Smooth muscle cell (in vitro differentiated cells): ENCODE measurements around the gene AMOTL1. TPM values are rescaled to one million over a fixed set of nuclear protein-coding genes. Genes with fewer than 3 reads are reported as not detected.

ENCODE experiments used
- DNase-seq: peaks from one replicate; lab custom pipeline; 2025; ENCODE audit not compliant: unreplicated experiment; lab: John Stamatoyannopoulos, UW
- H2AFZ ChIP-seq: fragments of 200-600 bp; sonication (generic); 2 replicates; pipeline ENCODE4 v1.6.0; 2016; ENCODE audit warnings: antibody characterized with exemption, low read depth, mild to moderate bottlenecking
- H3F3A ChIP-seq: fragments of 200-600 bp; sonication (generic); 2 replicates; pipeline ENCODE4 v1.6.0; 2017; ENCODE audit warnings: antibody characterized with exemption, low read depth
- H3K27ac ChIP-seq: fragments of 200-600 bp; sonication (generic); 2 replicates; pipeline ENCODE4 v1.5.1; 2016; ENCODE audit warnings: low read depth, mild to moderate bottlenecking
- H3K27me3 ChIP-seq: fragments of 200-600 bp; sonication (generic); 2 replicates; pipeline ENCODE4 v1.6.1; 2016; ENCODE audit warnings: low read depth, mild to moderate bottlenecking
- H3K36me3 ChIP-seq: fragments of 200-600 bp; sonication (generic); 2 replicates; pipeline ENCODE4 v1.5.1; 2016; ENCODE audit warnings: low read depth
- H3K4me1 ChIP-seq: fragments of 200-600 bp; sonication (generic); 2 replicates; pipeline ENCODE4 v1.5.1; 2016; ENCODE audit warnings: low read depth
- H3K4me2 ChIP-seq: fragments of 200-600 bp; sonication (generic); 2 replicates; pipeline ENCODE4 v1.6.0; 2016; ENCODE audit warnings: mild to moderate bottlenecking
- H3K4me3 ChIP-seq: fragments of 200-600 bp; sonication (generic); 2 replicates; pipeline ENCODE4 v1.5.1; 2016; ENCODE audit warnings: mild to moderate bottlenecking
- H3K79me2 ChIP-seq: fragments of 200-600 bp; sonication (generic); 2 replicates; pipeline ENCODE4 v1.6.0; 2016; ENCODE audit warnings: low read depth, mild to moderate bottlenecking
- H3K9ac ChIP-seq: fragments of 200-600 bp; sonication (generic); 2 replicates; pipeline ENCODE4 v1.6.0; 2016; ENCODE audit warnings: low read depth
- H3K9me3 ChIP-seq: fragments of 200-600 bp; sonication (generic); replicated peaks from 2 replicates; pipeline ENCODE4 v1.5.1; 2016; ENCODE audit warnings: low read depth
- H4K20me1 ChIP-seq: fragments of 200-600 bp; sonication (generic); 2 replicates; pipeline ENCODE4 v1.6.0; 2016; ENCODE audit warnings: low read depth
- WGBS: methylation state at CpG from one replicate; pipeline ENCODE4 v1.1.7; 2016; ENCODE audit warnings: low lambda C conversion rate; 5-methylcytosine and 5-hydroxymethylcytosine counted together
- polyA plus RNA-seq: library from polyadenylated mRNA; unstranded; fragments of >200 nt; fragmentation: Nextera tagmentation; extraction: Ambion mirVana; gene quantifications from 2 replicates; pipeline ENCODE4 v1.2.1, GENCODE V29; 2016
- total RNA-seq: library from RNA; depleted of rRNA; stranded (reverse); fragments of >200 nt; gene quantifications from 2 replicates; pipeline ENCODE4 v1.2.3, GENCODE V29; 2014
- TF ChIP-seq, protein P1 (sequence below): fragments of 200-600 bp; sonication (generic); IDR thresholded peaks from 2 replicates; pipeline ENCODE4 v1.5.1; 2017; ENCODE audit warnings: borderline replicate concordance, mild to moderate bottlenecking, antibody characterized with exemption; ENCODE audit not compliant: insufficient read depth, poor library complexity, severe bottlenecking

The AMOTL1 gene
- total and polyA plus RNA-seq, 2 experiments from 2014 or later: 23.4 to 61.0 TPM

DNA sequence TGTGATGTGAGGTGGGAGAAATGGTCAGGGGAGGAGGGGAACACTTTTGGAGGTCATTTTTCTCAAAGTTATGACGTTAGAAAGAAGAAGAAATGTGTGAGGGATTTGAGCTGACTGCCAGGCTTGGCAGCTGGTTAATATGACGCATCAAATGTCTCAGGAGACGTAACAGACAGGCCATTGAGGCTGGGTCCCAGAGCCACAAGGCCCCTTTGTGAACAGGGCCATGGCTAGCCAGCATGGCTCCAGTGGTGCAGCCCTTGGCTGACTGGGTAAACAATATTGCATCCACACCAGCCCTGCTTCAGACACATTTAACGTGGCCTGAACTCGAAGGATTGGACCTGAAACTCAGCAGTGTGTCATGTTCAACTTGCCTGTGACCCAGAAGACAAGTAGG is 34.3 kb downstream of the AMOTL1 start:
- Histone ChIP-seq H3K9ac (no peak overlapping the region), H4K20me1 (peaks cover 96% of the 10 kb centered on the region), H3F3A (peaks cover 32% of the 10 kb centered on the region), H2AFZ (no peak overlapping the region), H3K27ac (no peak overlapping the region), H3K27me3 (no peaks in the 10 kb centered on the region), H3K9me3 (no peaks in the 10 kb centered on the region), H3K4me2 (no peak overlapping the region), H3K4me3 (no peak overlapping the region), H3K4me1 (no peaks in the 10 kb centered on the region), H3K79me2 (peaks cover 96% of the 10 kb centered on the region), H3K36me3 (peaks cover 14% of the 10 kb centered on the region)
- DNase-seq: no peak
- TF ChIP-seq, protein P1, sequence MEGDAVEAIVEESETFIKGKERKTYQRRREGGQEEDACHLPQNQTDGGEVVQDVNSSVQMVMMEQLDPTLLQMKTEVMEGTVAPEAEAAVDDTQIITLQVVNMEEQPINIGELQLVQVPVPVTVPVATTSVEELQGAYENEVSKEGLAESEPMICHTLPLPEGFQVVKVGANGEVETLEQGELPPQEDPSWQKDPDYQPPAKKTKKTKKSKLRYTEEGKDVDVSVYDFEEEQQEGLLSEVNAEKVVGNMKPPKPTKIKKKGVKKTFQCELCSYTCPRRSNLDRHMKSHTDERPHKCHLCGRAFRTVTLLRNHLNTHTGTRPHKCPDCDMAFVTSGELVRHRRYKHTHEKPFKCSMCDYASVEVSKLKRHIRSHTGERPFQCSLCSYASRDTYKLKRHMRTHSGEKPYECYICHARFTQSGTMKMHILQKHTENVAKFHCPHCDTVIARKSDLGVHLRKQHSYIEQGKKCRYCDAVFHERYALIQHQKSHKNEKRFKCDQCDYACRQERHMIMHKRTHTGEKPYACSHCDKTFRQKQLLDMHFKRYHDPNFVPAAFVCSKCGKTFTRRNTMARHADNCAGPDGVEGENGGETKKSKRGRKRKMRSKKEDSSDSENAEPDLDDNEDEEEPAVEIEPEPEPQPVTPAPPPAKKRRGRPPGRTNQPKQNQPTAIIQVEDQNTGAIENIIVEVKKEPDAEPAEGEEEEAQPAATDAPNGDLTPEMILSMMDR: no peak
- 98% methylated on average over 5 of the region's 5 CpGs for WGBS

DNA sequence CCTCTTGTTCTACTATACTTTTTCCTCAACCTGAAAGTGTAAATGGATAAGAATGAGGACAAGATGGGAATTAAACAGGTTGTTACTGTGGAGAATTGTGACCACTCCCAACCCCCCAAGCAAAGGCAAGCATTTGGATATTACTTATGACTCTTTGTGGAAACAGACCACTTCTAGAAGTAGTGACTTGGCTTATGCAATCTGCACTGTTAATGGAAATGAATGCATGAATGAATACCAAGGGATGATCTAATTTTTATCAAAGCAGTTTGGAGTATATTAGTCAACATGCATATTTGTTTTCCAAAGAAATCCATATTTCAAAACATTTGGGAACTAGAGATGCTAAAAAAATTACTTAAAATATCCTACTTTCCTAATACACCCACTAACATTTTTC is 35.3 kb downstream of the AMOTL1 start:
- Histone ChIP-seq H3K9me3 (no peaks in the 10 kb centered on the region), H3K79me2 (peaks cover 90% of the 10 kb centered on the region), H3K4me2 (no peak overlapping the region), H3K36me3 (peaks cover 14% of the 10 kb centered on the region), H4K20me1 (peaks cover 90% of the 10 kb centered on the region), H3K9ac (no peak overlapping the region), H3K4me1 (no peaks in the 10 kb centered on the region), H3F3A (peaks cover 33% of the 10 kb centered on the region), H2AFZ (no peak overlapping the region), H3K4me3 (no peak overlapping the region), H3K27me3 (no peaks in the 10 kb centered on the region), H3K27ac (no peak overlapping the region)
- TF ChIP-seq, protein P1: no peak
- DNase-seq: no peak

DNA sequence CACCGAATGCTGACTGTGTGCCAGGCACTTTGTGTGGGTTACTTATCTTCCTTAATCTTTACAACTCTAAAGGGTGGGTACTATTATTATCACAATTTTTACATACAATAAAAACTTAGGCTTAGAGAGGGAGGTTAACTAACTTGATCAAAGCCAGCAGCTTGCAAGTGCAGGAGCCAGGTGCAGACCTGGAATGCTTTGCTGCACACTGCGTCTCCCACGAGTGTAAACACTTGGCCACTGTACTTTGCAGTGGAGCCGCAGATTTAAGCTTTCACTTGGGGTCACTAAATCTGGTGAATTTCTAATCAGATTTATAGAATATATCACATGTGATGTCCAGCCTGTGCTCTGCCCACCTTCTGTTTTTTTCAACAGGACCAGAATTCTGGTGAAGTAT is 36.7 kb downstream of the AMOTL1 start:
- H3K4me1 ChIP-seq: no peaks in the 10 kb centered on the region

GRCh38 chr11:94806014-94806413 is 37.9 kb downstream of the AMOTL1 start:
- H3K27ac ChIP-seq: peak overlapping the region; percentile 62
- no peaks in the 10 kb centered on the region for H3K27me3 ChIP-seq
- no peak overlapping the region for H3K4me2 ChIP-seq
- H4K20me1 ChIP-seq: peaks cover 66% of the 10 kb centered on the region
- TF ChIP-seq, protein P1: no peak
- 90% methylated on average over 1 of the region's 1 CpG for WGBS
- no peak overlapping the region for H3K4me3 ChIP-seq
- no peak for DNase-seq
- peaks cover 41% of the 10 kb centered on the region for H3F3A ChIP-seq
- H3K79me2 ChIP-seq: peaks cover 82% of the 10 kb centered on the region
- no peaks in the 10 kb centered on the region for H3K4me1 ChIP-seq
- H2AFZ ChIP-seq: no peak overlapping the region
- H3K36me3 ChIP-seq: peaks cover 3% of the 10 kb centered on the region
- no peak overlapping the region for H3K9ac ChIP-seq
- H3K9me3 ChIP-seq: no peaks in the 10 kb centered on the region

More for the DNA sequence above, 36.7 kb downstream of the AMOTL1 start:
- peak overlapping the region; percentile 62 for H3K27ac ChIP-seq
- no peaks in the 10 kb centered on the region for H3K9me3 ChIP-seq
- H3K27me3 ChIP-seq: no peaks in the 10 kb centered on the region
- H3K36me3 ChIP-seq: peaks cover 11% of the 10 kb centered on the region
- H3K9ac ChIP-seq: no peak overlapping the region
- 79% methylated on average over 4 of the region's 4 CpGs for WGBS
- H3F3A ChIP-seq: peaks cover 38% of the 10 kb centered on the region
- no peak overlapping the region for H3K4me3 ChIP-seq
- peaks cover 82% of the 10 kb centered on the region for H3K79me2 ChIP-seq
- no peak for DNase-seq
- no peak overlapping the region for H2AFZ ChIP-seq
- H3K4me2 ChIP-seq: peak overlapping the region; percentile 5
- H4K20me1 ChIP-seq: peaks cover 77% of the 10 kb centered on the region
- TF ChIP-seq, protein P1: no peak
